DMS 273 (cell line): Measurements from ENCODE around the gene FRMPD4.
A peak's percentile ranks its signal among the peaks of the same experiment; 100 is the strongest.

Source experiments
- DNase-seq: peaks from one replicate; lab custom pipeline; 2025; ENCODE audit not compliant: unreplicated experiment; lab: John Stamatoyannopoulos, UW

Gene FRMPD4

GRCh38 chrX:12423346-12423745, 285.1 kb downstream of the FRMPD4 start:
- no peak for DNase-seq

- DNase-seq, result no peak
Measured at GRCh38 chrX:12425496-12425895, 287.2 kb downstream of the FRMPD4 start.

- no peak for DNase-seq
Measured at GRCh38 chrX:12426420-12426819, 288.1 kb downstream of the FRMPD4 start.

- DNase-seq, result no peak
Measured at GRCh38 chrX:12434493-12434892, 296.2 kb downstream of the FRMPD4 start.

- no peak for DNase-seq
Measured at GRCh38 chrX:12439416-12439815, 301.1 kb downstream of the FRMPD4 start.

GRCh38 chrX:12440246-12440645, 302.0 kb downstream of the FRMPD4 start:
- DNase-seq, result no peak

GRCh38 chrX:12441381-12442128, 303.3 kb downstream of the FRMPD4 start:
- peak; percentile 10 for DNase-seq

GRCh38 chrX:12443534-12444098, 305.3 kb downstream of the FRMPD4 start:
- no peak for DNase-seq

- DNase-seq, result no peak
Measured at GRCh38 chrX:12446342-12447075, 308.2 kb downstream of the FRMPD4 start.

GRCh38 chrX:12447448-12448064, 309.3 kb downstream of the FRMPD4 start:
- no peak for DNase-seq

GRCh38 chrX:12452268-12452667, 314.0 kb downstream of the FRMPD4 start:
- DNase-seq, result no peak

GRCh38 chrX:12460929-12461328, 322.7 kb downstream of the FRMPD4 start:
- no peak for DNase-seq

- no peak for DNase-seq
Measured at GRCh38 chrX:12463052-12463451, 324.8 kb downstream of the FRMPD4 start.

- DNase-seq, result no peak
Measured at GRCh38 chrX:12463873-12464272, 325.6 kb downstream of the FRMPD4 start.

GRCh38 chrX:12467321-12467720, 329.0 kb downstream of the FRMPD4 start:
- no peak for DNase-seq

- no peak for DNase-seq
Measured at GRCh38 chrX:12469296-12469695, 331.0 kb downstream of the FRMPD4 start.

- DNase-seq, result no peak
Measured at GRCh38 chrX:12471061-12471460, 332.8 kb downstream of the FRMPD4 start.

- no peak for DNase-seq
Measured at GRCh38 chrX:12480956-12481355, 342.7 kb downstream of the FRMPD4 start.

- no peak for DNase-seq
Measured at GRCh38 chrX:12488220-12488619, 349.9 kb downstream of the FRMPD4 start.

- no peak for DNase-seq
Measured at GRCh38 chrX:12488771-12489170, 350.5 kb downstream of the FRMPD4 start.

GRCh38 chrX:12489341-12489740, 351.1 kb downstream of the FRMPD4 start:
- DNase-seq, result no peak
